Skeletal muscle satellite cell (primary cell): ENCODE measurements around the gene ERGIC1.
A peak's percentile ranks its signal among the peaks of the same experiment; 100 is the strongest.

Experiments used
- H3K27me3 ChIP-seq: 2 replicates; pipeline ENCODE4 v1.7.0; 2013; ENCODE audit warnings: low read length; ENCODE audit not compliant: control insufficient read depth, insufficient read depth
- H3K36me3 ChIP-seq: 2 replicates; pipeline ENCODE4 v1.7.0; 2013; ENCODE audit warnings: mild to moderate bottlenecking, control low read depth, low read length; ENCODE audit not compliant: insufficient read depth
- H3K4me1 ChIP-seq: 2 replicates; pipeline ENCODE4 v1.7.0; 2013; ENCODE audit warnings: low read length; ENCODE audit not compliant: control insufficient read depth, insufficient read depth
- H3K4me2 ChIP-seq: 2 replicates; pipeline ENCODE4 v1.7.0; 2013; ENCODE audit warnings: mild to moderate bottlenecking, low read length
- H3K4me3 ChIP-seq: 2 replicates; pipeline ENCODE4 v1.7.0; 2013; ENCODE audit warnings: low read length
- H3K9ac ChIP-seq: 2 replicates; pipeline ENCODE4 v1.7.0; 2013; ENCODE audit warnings: mild to moderate bottlenecking, low read depth, low read length, moderate library complexity
- H3K9me3 ChIP-seq: replicated peaks from 2 replicates; pipeline ENCODE4 v1.7.0; 2013; ENCODE audit warnings: mild to moderate bottlenecking, control low read depth, low read length

The ERGIC1 gene

DNA sequence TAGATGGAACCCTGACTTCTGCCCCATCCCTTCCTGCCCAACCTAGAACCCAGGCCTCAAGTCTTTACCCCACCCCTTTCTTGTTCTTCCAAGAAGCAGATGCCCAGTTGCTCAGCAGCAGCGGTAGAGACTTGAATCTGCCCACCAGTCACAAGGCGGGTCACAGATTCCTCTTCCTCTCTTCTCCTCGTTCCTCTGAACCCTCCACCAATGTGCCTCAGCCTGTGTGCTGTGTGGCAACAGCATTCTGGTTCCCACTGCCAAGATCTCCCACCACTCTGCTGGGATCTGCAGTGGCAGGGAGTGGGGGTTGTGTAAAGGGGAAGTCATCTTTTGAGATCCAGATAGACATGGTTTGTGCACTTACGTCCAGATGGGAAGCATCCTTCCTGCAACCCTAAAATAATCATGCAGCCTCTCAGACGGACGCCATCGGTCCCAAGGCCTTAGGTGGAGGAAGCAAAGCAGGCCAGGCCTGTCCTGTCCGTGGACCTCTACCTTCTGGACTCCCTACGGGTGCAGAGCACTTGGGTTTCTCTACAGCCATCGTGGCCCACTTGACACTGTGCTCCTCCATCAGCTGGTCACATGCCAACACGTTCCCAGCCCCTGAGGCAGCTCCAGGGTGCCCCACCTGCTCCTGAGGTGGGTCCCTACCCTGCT, 117.5 kb downstream of the ERGIC1 start:
- Histone ChIP-seq H3K9me3 (no peaks in the 10 kb centered on the region), H3K36me3 (peaks cover 32% of the 10 kb centered on the region), H3K9ac (peak overlapping the region; percentile 78), H3K4me2 (peak overlapping the region; percentile 27), H3K27me3 (no peaks in the 10 kb centered on the region), H3K4me1 (peaks cover 60% of the 10 kb centered on the region), H3K4me3 (peak overlapping the region; percentile 37)

GRCh38 chr5:172952034-172952511, 118.0 kb downstream of the ERGIC1 start:
- H3K9me3 ChIP-seq: no peaks in the 10 kb centered on the region
- H3K4me3 ChIP-seq: peak overlapping the region; percentile 37
- H3K4me2 ChIP-seq: peak overlapping the region; percentile 27
- H3K9ac ChIP-seq: peak overlapping the region; percentile 78
- H3K27me3 ChIP-seq: no peaks in the 10 kb centered on the region
- peaks cover 63% of the 10 kb centered on the region for H3K4me1 ChIP-seq
- peaks cover 30% of the 10 kb centered on the region for H3K36me3 ChIP-seq

GRCh38 chr5:172953776-172954675, 120.0 kb downstream of the ERGIC1 start:
- Histone ChIP-seq H3K36me3 (peaks cover 25% of the 10 kb centered on the region), H3K27me3 (no peaks in the 10 kb centered on the region), H3K4me2 (peak overlapping the region; percentile 6), H3K4me3 (no peak overlapping the region), H3K4me1 (peaks cover 69% of the 10 kb centered on the region), H3K9ac (peak overlapping the region; percentile 75), H3K9me3 (no peaks in the 10 kb centered on the region)

GRCh38 chr5:172954751-172955159, 120.7 kb downstream of the ERGIC1 start:
- no peaks in the 10 kb centered on the region for H3K27me3 ChIP-seq
- H3K9me3 ChIP-seq: no peaks in the 10 kb centered on the region
- peaks cover 19% of the 10 kb centered on the region for H3K36me3 ChIP-seq
- peaks cover 70% of the 10 kb centered on the region for H3K4me1 ChIP-seq
- peak overlapping the region; percentile 75 for H3K9ac ChIP-seq
- no peak overlapping the region for H3K4me3 ChIP-seq
- H3K4me2 ChIP-seq: no peak overlapping the region

DNA sequence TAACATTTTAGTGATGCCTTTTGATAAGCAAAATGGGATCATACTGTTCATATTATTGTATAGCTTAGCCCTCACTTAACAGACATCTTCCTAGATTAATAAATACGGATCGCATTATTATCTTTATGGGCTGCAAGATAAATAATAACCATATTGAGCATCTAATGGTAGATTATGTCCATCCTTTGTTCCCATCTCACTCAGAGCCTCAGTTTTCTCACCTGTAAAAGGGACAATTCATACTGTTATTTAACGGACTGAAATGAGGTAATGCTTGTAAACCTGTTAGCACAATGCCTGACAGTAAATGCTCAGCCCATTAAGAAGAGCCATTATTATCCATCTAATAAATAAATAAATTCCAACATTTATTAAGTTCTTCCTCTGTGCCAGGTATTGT, 122.2 kb downstream of the ERGIC1 start:
- Histone ChIP-seq H3K4me3 (no peak overlapping the region), H3K9me3 (no peaks in the 10 kb centered on the region), H3K27me3 (no peaks in the 10 kb centered on the region), H3K4me2 (peak overlapping the region; percentile 13), H3K9ac (peak overlapping the region; percentile 77), H3K36me3 (peaks cover 6% of the 10 kb centered on the region), H3K4me1 (peaks cover 77% of the 10 kb centered on the region)

DNA sequence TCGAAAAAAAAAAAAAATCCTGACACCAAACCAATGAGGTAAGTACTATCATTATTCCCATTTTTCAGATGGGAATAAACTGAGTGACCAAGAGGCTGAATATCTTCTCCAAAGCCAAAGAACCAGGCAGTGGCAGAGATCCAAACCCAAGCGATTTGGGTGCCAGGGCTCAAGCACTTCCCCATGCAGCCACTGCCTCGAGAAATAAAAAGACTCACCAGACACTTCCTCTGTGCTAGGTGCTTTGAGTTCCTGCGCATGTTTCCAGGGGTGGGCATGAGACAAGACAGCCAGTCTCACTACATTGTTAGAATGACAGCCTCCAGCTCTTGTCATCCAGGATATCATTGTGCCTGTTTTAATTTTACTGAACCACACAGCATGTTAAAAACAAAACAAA, 122.9 kb downstream of the ERGIC1 start:
- H3K27me3 ChIP-seq: no peaks in the 10 kb centered on the region
- H3K4me2 ChIP-seq: no peak overlapping the region
- H3K4me3 ChIP-seq: no peak overlapping the region
- peaks cover 4% of the 10 kb centered on the region for H3K36me3 ChIP-seq
- no peaks in the 10 kb centered on the region for H3K9me3 ChIP-seq
- H3K4me1 ChIP-seq: peaks cover 72% of the 10 kb centered on the region
- peak overlapping the region; percentile 32 for H3K9ac ChIP-seq

DNA sequence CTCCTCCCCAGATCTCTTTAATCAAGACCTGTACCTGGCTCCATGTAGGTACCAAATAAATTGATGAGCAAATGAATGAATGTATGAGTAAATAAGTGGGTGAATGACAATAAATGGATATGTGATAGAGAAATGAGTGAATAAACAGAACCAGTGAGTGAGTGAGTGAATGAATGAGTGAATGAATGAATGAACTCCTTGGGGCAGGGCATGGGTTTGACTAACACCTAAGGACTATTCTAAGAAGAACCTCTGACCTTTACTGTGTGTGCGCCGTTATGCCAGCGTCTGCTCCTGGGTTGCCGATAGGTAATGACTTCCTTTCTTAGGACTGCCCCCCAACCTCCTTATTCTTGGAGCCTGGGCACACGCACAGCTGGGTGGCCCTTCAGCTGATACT, 123.4 kb downstream of the ERGIC1 start:
- H3K9ac ChIP-seq: peak overlapping the region; percentile 32
- H3K4me3 ChIP-seq: no peak overlapping the region
- no peaks in the 10 kb centered on the region for H3K9me3 ChIP-seq
- peaks cover 4% of the 10 kb centered on the region for H3K36me3 ChIP-seq
- peaks cover 68% of the 10 kb centered on the region for H3K4me1 ChIP-seq
- H3K4me2 ChIP-seq: no peak overlapping the region
- no peaks in the 10 kb centered on the region for H3K27me3 ChIP-seq

DNA sequence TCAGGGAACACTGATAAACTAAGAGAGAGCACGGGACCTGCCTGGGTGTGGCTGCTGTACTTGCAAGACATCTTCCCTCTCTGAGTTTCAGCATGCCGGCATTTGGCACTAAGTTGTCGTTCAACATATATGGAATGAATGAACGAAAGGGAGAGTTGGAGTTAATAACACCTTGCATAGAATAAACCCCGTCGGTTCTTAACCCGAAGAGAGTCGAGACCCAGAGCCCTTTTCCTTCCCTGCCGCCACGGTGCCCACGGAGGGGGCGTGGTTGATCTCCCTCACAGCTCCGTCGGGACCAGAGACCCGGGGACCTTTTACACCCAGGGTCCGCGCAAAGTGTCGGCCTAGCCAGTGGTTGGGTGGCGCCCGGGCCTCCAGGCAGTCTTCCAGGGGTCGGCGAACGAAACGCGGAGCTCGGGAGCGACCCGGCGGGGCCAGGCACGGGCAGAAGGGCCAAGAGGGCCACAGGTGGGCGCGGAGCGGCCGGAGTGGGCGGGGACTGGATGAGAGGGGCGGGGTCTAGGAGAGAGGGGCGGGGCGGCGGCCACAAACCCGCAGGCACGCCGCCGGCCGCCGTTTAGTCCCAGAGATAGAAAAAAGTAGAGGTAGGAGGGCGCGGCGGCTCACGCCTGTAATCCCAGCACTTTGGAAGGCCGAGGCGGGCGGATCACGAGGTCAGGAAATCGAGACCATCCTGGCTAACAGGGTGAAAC, 124.4 kb downstream of the ERGIC1 start:
- H3K27me3 ChIP-seq: no peaks in the 10 kb centered on the region
- peaks cover 7% of the 10 kb centered on the region for H3K36me3 ChIP-seq
- peak overlapping the region; percentile 94 for H3K4me3 ChIP-seq
- peak overlapping the region; percentile 98 for H3K9ac ChIP-seq
- peaks cover 59% of the 10 kb centered on the region for H3K4me1 ChIP-seq
- peak overlapping the region; percentile 95 for H3K4me2 ChIP-seq
- H3K9me3 ChIP-seq: no peaks in the 10 kb centered on the region

- Histone ChIP-seq H3K36me3 (peaks cover 16% of the 10 kb centered on the region), H3K9ac (peak overlapping the region; percentile 98), H3K4me2 (peak overlapping the region; percentile 95), H3K27me3 (no peaks in the 10 kb centered on the region), H3K4me3 (peak overlapping the region; percentile 94), H3K4me1 (peaks cover 44% of the 10 kb centered on the region), H3K9me3 (no peaks in the 10 kb centered on the region)
Observed at GRCh38 chr5:172959824-172960799, 126.1 kb downstream of the ERGIC1 start.

DNA sequence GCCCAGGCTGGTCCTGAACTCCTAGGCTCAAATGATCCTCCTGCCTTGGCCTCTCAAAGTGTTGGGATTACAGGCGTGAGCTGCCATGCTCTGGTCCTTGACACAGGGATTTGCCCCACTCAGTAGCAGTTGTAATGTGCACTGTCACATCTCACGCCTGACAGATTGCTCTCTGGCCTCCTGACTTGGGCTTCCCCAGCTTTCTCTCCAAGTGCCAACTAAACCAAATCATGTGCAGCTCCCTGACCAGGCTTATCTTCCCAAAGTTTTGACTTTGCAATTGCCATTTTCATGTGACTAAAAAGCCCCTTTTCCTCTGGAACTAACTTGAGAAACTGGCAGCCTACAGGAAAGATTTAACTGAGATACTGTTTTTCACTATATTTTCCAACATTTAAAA, 135.9 kb downstream of the ERGIC1 start:
- Histone ChIP-seq H3K4me3 (no peak overlapping the region), H3K9ac (no peak overlapping the region), H3K4me1 (peaks cover 11% of the 10 kb centered on the region), H3K27me3 (no peaks in the 10 kb centered on the region), H3K9me3 (no peaks in the 10 kb centered on the region), H3K4me2 (no peak overlapping the region), H3K36me3 (peaks cover 33% of the 10 kb centered on the region)
